NOMO-1 treated with DMSO at 0.1 percent for 48 hours (cell line): ENCODE measurements around the gene OLFML2A.
"Not testable (repeated sequence)": the region's sequence is repeated elsewhere in the genome, so short reads cannot be mapped to it uniquely, and the experiment has no call there.

Experiments used
- DNase-seq: peaks from one replicate; lab custom pipeline; 2025; ENCODE audit not compliant: unreplicated experiment; lab: John Stamatoyannopoulos, UW

The OLFML2A gene

DNA sequence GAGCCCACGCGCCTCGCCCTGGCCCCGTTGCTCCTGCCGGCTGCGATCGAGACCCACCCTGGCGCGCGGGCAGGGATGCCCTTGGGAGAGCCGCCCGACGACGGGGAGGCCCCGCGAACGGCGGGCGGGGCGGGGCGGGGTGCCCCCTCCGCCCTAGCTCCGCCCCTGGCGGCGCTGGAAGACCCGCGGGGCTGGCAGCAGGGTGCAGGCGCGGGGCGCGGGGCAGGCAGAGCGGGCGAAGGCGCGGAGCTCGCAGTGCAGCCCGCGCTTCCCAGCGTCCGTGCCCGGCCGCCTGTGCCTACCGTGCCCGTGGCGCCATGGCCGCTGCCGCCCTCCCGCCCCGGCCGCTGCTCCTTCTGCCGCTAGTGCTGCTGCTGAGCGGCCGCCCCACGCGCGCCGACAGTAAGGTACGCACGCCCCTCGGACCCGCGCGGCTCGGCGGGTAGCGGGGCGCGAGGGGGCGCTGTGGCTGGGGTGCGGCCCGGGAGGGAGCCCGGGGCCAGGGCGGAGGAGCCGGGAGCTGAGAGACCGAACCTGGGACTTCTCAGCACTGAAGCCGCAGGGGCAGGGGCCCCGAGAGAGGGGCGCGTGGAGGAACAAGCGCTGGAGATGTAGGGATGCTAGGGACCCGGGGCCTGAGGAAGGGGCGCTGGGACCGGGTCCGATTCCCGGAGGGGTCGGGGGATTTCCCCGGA, at the start of gene OLFML2A:
OLFML2A (plus strand) TSS at position 180 of the 695 bp plus-strand sequence; CDS start at position 318, 138 bp downstream.
- DNase-seq, result peak; percentile 44

DNA sequence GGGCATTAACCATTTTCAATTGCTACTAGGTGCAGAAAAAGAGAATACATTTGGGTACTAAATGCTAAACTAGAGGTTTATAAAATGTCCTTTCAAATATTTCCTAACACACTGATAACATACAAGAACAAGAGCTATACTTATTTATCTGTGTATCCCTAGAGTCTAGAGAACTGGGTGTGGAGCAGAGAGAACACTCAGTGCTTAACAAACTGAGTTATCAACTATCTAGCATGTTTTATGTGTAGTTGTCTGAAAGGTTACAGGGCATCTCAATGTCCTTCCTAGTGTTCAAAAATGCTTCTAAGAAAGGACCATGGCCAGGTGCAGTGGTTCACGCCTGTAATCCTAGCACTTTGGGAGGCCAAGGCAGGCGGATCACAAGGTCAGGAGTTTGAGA, 46.2 kb upstream of the OLFML2A start:
- no peak for DNase-seq

DNA sequence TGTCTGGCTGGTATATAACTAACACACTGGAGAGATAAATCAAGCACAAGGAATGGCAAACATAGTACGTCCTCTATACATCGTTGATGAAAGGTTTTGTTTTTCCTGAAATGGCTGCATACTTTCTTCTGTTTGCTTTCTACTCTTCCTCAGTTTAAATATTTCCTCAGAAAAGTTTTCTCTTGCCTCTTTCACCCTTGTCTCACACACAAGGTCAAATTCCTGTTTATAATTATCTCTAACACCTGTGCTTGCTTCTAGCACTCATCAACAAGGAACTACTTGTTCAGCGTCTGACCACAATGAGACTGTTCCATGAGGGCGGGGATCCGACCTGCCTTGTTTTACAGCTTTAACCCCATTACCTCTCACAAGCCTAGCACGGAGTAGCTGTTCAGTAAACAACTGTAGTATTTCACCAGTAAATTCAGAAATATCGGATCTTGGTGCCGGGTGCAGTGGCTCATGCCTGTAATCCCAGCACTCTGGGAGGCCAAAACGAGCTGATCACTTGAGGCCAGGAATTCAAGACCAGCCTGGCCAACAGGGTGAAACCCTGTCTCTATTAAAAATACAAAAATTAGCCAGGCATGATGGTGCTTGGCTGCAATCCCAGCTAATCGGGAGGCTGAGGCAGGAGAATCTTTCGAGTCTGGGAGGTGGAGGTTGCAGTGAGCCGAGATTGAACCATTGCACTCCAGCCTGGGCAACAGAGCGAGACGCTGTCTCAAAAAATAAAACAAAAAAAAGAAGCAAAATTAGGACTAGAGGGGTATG, 42.8 kb upstream of the OLFML2A start:
- DNase-seq, result no peak

DNA sequence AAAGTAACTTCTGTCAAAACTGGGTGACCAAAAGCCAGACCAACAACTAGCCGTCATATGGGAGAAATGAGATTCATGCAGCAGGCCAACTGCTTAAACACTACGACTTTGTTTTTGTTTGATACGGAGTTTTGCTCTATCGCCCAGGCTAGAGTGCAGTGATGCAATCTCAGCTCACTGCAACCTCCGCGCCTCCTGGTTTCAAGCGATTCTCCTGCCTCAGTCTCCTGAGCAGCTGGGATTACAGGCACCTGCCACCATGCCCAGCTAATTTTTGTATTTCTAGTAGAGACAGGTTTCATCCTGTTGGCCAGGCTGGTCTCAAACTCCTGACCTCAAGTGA, 42.2 kb upstream of the OLFML2A start:
- DNase-seq, result not testable (repeated sequence)

DNA sequence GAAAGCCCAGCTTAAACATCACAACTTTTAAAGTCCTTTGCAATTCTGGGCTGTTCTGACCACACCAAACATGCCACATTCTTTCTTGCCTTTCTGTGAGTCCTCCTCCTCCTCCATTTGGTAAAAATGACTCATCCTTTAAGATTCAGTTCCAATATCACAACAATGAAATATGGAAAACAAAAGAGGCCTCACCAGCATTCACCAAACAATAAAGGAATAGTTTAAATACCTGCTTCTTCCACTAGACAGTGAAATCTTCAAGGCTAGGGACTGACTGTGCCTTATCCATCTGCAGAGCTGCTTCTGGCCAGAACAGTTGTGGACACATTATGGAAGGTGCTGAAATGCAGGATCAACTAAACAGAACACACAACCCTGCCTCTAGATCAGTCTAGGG, 41.8 kb upstream of the OLFML2A start:
- no peak for DNase-seq

DNA sequence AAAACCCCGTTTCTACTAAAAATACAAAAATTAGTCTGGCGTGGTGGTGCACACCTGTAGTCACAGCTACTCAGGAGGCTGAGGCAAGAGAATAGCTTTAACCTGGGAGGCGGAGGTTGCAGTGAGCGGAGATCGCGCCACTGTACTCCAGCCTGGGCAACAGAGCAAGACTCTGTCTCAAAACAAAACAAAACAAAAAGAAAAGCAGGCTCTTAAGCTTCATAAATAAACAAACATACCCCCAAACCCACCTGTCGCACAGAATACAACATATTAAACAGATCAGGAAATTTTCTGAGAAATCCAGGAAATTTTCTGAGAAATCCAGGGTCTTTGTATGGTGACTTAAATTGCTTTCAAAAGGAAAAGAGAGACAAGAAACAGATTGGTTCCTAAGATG, 38.9 kb upstream of the OLFML2A start:
- DNase-seq, result not testable (repeated sequence)

DNA sequence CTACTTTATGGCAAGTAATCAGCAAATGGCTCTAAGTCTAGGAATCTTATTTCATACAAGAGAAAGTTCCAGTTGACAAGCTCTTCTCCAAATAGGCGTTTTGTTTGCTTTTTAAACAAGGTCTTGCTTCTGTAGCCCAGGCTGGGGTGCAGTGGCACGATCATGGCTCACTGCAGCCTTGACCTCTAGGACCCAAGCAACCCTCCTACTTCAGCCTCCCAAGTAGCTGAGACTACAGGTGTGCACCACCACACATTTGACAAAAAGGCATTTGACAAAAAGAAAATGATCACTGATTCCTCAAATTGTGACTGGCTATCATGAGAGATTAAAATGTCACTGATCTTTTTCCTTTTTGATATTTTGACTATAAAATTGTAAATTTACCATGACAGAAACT, 37.6 kb upstream of the OLFML2A start:
- DNase-seq, result no peak

DNA sequence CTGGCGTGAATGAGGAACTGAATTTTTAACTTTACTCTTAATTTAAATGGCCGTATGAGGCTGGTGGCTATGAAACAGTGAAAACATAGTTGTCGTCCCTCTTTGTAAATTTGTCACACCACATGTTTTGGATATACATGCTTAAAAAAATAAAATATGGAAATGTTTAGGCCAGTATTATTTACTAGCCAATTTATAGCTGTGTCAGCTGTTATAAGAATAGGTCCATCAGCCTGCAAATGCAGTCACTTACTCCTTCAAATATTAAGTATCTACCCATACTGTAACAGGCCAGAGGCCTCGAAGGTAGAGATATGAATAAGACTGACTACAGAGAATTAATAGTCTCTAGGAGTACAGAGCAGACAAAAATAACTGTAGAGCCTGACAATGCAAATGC, 35.8 kb upstream of the OLFML2A start:
- DNase-seq, result no peak

DNA sequence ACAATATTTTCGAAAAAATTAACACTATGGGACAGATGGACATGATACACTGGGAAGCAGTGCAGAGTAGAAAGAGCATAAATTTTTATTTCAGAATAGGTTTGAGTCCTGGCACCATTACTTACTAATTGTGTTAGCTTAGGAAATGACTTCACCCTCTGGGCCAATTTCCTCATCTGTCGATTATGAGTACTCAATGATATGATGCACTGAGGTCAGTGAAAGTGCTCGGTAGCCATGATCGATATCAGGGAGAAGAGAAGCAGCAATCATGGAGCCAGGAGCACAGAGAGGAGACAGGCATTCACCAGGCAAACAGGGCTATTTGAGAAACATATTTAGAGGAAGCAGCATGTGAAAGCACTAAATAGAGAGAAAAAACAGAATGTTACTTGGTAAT, 35.3 kb upstream of the OLFML2A start:
- no peak for DNase-seq

DNA sequence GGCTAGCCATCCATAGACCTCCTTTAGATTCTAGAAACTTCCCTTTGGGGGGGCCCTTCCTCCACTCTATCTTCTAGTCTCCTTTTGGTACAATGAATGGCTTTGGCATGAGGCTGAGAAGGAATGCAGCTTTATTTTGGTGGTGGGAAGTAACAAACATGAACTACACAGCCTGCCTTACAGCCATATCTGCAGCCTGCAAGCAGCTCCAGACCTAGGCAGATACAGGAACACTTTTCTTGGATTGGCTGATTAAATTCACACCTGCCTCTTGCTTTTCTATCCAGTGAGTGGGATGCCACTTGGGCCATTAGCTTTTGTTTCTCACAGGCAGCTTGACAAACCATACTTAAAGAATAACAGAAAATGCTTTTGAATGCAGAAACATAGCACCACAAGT, 34.0 kb upstream of the OLFML2A start:
- DNase-seq, result no peak

DNA sequence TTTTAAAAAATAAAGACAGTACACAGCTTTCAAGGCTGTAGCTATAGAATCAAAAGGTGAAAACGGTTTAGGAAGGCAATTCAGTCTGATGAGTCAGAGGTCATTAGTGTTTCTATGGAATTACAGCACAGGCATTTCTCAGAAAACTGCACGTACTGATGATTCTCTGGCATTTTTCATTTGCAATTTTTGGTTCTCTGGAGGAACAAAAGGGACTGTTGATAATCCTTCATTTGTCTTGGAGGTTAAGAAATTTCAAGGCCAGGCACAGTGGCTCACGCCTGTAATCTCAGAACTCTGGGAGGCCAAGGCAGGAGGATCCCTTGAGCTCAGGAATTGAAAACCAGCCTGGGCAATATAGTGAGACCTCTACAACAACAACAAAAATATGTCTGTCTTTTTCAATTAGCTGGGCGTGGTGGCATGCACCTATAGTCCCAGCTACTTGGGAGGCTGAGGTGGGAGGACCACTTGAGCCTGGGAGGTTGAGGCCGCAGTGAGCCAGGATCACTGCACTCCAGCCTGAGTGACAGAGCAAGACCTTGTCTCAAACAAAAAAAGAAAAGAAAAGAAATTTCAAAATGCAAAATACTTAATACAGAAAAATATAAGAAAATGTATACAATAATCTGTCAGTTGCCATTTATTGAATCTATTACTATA, 33.1 kb upstream of the OLFML2A start:
- DNase-seq, result no peak

DNA sequence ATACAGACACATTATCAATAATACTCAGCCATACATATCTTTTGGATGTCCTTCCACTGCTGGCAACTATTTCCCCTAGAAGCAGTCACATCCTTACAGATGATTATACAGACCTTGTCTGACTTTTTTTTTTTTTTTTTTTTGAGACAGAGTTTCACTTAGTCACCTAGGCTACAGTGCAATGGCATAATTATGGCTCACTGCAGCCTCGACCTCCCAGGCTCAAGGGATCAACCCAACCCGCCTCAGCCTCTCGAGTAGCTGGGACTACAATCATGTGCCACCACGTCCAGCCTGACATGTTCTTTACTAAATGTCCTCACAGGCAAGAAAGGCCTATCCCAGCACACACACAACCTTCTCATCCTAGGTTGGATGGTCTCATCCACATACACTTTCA, 29.9 kb upstream of the OLFML2A start:
- no peak for DNase-seq

DNA sequence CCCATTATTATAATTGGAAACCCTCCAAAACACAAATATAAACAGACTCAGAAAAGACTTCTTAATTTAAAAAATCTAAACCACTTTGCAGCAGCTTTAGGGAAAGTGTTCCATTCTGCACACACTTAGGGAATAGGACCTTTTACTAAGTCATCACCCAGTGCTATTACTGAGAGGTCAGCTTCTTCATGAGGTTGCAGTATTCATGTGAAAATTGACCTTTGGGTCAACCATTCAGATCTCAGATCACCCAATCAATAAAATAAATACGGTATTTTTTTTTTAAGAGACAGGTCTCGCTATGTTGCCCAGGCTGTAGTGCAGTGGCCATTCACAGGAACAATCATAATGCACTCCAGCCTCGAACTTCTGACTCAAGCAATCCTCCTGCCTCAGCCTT, 27.6 kb upstream of the OLFML2A start:
- no peak for DNase-seq

DNA sequence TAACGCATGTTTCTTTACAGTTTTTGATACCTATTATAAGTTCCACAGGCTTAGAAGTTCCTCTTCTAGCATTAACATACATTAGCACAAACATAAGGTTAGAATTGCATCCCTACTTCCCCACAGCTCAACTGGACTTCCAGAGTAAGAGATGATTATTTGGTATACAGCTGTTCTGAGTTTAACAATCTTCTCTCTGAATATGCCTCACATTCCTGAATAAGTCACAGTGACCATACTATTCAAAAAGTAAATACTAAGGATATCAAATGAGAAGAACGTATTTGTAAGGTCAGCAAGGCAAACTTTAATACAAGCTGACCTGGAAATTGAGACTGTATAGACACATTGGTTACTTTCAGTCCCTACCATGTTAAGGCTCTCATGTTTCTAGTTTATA, 27.2 kb upstream of the OLFML2A start:
- peak; percentile 40 for DNase-seq

DNA sequence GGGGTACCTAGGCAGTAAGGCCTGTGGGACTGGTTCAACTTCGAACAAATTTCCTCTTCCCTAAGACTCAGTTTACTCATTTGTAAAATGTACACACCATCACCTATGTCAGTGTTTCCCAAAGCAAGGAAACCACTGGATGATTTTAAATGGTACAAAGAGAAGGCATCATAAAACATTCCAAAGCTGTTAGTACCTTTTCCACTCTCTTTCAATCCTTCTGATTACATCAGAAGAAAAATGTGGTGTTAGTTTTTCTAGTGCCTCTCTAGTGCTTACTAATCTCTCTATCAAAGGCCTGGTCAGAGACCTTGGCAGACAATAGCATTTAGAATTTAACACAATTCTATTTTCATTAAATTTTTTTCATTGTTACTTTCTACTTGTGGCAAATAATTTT, 24.0 kb upstream of the OLFML2A start:
- no peak for DNase-seq

DNA sequence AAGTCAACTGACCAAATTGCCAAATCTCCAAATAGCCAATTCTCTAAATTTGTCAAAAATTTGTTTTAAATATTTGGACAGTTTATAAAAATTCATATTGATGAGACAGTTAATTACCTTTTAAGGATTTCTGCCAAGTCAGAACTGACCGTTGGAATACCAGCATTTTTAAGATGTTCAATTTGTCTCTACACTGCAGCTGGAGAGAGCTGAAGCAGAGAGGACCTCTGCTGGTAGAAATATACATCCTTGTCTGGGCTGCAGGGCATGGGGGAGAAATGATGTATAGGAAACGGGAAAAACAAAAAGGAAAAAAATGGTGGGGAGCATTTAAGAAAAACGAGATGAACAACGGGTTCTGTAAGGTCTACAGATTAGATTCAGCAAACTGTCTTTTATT, 22.6 kb upstream of the OLFML2A start:
- no peak for DNase-seq

DNA sequence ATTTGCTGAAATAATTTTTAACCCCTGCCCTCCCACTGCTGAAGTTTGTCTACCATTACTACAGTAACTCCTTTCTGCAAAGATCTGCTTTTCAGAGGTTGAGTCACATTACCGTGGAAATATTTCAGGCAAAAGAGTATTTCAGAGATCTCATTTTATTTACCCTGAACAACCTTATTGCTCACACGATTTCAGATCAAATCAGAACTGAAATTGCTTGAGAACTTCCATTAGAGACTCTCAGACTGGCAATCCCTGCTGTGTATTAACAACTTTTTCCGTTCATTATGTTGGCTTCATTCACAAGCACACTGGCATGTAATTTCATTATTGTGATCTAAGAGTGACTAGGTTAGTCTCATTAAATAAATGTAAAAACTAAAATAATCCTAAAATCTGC, 21.9 kb upstream of the OLFML2A start:
- no peak for DNase-seq

DNA sequence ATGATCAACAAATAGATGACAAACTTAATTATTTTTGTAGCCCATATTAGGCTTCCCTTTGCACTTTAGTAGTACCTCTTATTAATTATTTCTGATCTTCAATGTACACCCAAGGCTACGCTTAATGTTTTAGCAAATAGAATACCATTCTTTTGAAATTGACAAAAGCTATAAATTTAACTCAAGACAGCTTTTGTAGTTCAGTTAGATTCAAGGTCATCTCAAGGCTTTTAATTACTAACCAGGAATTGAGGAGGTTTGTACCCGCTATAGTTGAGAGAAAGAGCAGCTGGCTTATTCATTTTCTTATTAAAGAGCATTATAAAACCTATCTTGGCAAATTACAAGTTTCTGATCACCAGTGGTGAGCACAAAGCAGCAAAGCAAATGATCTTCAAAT, 20.9 kb upstream of the OLFML2A start:
- DNase-seq, result no peak

DNA sequence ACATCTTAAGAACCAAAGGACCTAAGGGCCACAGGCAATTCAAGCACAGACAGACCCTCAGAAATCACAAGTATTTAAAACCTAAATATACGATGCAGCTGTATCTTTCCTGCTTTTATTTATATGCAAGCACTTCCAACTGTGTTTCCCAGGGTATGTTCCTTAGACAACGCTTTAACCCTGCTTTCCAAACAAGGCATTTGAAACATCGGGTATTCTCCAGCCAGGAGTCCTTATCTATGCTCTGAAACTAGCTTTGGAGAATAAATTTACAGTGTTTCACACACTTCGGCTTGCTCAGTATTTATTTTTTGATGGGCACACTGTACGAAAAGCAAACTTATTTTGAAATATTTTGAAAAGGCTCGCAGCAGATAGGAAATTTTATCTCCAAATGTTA, 19.3 kb upstream of the OLFML2A start:
- DNase-seq, result no peak

DNA sequence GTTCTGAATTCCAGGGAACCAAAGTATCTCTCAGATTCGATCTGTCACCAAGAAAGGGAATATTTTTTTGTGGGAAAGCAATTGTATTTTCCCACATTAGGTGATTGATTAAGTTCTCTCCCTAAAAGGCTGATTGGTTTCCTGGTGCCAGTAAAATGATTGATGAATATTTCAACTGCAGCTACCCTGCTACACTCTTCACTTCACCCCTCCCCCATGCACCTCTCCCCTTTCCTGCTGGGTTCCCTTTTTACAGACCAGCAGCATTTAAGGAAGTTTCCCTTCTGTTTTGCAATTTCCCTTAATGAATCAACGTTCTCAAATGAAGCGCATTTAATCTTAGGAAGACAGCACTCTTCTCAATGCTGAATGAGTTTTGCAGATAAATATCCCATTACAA, 18.9 kb upstream of the OLFML2A start:
- DNase-seq, result peak; percentile 93

DNA sequence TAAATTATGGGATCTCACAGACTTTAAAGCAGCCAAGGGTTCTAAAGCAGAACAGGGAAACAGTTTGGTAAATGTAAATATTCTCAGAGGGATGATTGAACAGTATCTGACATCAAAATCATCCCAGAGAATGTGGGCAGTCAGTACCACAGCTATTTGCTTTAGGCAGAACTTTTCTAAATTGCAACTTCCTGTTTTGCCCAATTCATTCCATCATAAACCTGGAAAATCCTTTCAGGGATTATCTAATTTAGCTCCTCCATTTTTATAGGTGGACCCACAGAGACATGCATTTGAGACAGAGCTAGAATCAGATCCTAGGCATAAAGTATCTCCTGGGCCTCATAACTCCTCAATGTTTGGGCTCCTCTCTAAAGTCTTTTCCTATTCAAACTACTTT, 18.2 kb upstream of the OLFML2A start:
- no peak for DNase-seq

DNA sequence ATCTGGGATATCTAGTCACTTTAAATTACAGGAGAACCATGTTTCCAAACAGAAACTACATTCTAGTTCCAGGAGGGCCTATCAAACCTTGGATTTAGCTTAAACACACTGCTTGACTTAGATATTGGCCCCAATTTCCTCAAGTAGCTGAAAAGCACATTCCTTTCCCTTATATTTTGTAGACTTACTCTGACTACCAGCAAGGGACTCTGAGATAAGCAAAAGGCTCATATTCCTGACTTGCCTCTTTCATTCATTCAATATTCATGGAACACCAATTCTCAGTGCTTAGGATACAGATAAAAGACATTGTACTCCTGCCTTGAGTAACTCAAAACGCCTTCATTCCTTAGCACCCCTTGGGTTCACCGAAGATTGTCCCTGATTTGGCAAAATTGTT, 17.6 kb upstream of the OLFML2A start:
- no peak for DNase-seq
